ENCODE measurements around the gene GLOD5. TPM values are rescaled to one million over a fixed set of nuclear protein-coding genes. Genes with fewer than 3 reads are reported as not detected.
A peak's percentile ranks its signal among the peaks of the same experiment; 100 is the strongest.

Gene GLOD5
- total RNA-seq, 1 experiment from 2014 or later: not detected

DNA sequence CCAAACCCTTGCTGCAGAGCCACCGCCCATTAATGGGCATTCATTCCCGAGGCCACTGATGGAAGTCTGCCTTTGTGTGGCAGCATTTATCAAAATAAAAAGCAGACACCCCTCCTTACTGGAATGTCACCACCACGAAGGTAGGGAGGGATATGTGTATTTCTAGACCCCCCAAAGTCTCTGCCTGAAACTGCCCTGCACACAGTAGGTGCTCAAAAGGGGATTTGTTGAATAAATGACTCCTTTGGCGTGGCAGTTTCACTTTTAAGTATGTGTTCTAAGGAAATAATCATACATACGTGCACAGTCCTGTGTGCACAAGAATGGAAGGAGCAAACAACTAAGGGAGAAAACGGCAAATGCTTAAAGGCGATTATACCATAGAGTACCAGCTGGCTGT, 23.6 kb upstream of the GLOD5 start:
- H3K18ac ChIP-seq (ENCODE audit: insufficient read length, low read depth, low read length): no peak overlapping the region
- H3K79me1 ChIP-seq (ENCODE audit: insufficient read depth, low read depth, low read length, poor library complexity, severe bottlenecking): no peaks in the 10 kb centered on the region
- H3K9me3 ChIP-seq (ENCODE audit: control insufficient read depth, low read depth, low read length): peaks cover 28% of the 10 kb centered on the region
- peak overlapping the region; percentile 62 for H3K27ac ChIP-seq (ENCODE audit: insufficient read length, low read depth, low read length)
- peaks cover 0 to 14% of the 10 kb centered on the region in 2 experiments; a peak in 3 of 4 replicates for H3K4me1 Mint-ChIP-seq
- WGBS (ENCODE audit: extremely low coverage, insufficient read length, low lambda C conversion rate): no CpG with 5 or more reads among the region's 7 CpGs
- H3K27ac Mint-ChIP-seq: peak overlapping the region; percentile 93 to 98 (median 96); a peak in 5 of 7 replicates
- no peak overlapping the region for H2BK5ac ChIP-seq (ENCODE audit: insufficient read length, low read length)
- H3K9ac ChIP-seq (ENCODE audit: extremely low read depth, insufficient read length, low read length): peak overlapping the region; percentile 84
- H3K23me2 ChIP-seq (ENCODE audit: insufficient read length, low read depth, low read length, poor library complexity, severe bottlenecking): peaks cover 4% of the 10 kb centered on the region
- H3K79me2 ChIP-seq (ENCODE audit: insufficient read depth, low read length): no peaks in the 10 kb centered on the region
- H3K14ac ChIP-seq (ENCODE audit: insufficient read depth, low read length): no peak overlapping the region
- H3K4me2 ChIP-seq (ENCODE audit: insufficient read depth, insufficient read length, low read length): peak overlapping the region; percentile 71
- H3K9me3 Mint-ChIP-seq: peaks cover 67 to 82% of the 10 kb centered on the region in 2 experiments
- no peaks in the 10 kb centered on the region; the same call in none of the 2 replicates for H3K4me1 ChIP-seq (ENCODE audit: insufficient read depth, low read length)
- H3K4me3 Mint-ChIP-seq: peak overlapping the region; percentile 82 to 87
- peaks cover 3 to 7% (median 6%) of the 10 kb centered on the region in 3 experiments; a peak in 4 of 7 replicates for H3K36me3 Mint-ChIP-seq (ENCODE audit: insufficient read depth in 1 of 3, low read depth in 3 of 3)
- no peak overlapping the region for H2BK12ac ChIP-seq (ENCODE audit: insufficient read length, low read depth, low read length)
- no peak overlapping the region for H4K8ac ChIP-seq (replicated peaks; ENCODE audit: insufficient read length, low read depth, low read length)
- no peak overlapping the region for H4K5ac ChIP-seq (ENCODE audit: insufficient read length, low read depth, low read length)
- no peak overlapping the region for H2BK120ac ChIP-seq (ENCODE audit: low read depth, low read length, poor library complexity, severe bottlenecking)
- H3T11ph ChIP-seq (ENCODE audit: low read length): no peak overlapping the region
- no peaks in the 10 kb centered on the region for H4K20me1 ChIP-seq (ENCODE audit: control insufficient read depth, insufficient read depth, insufficient read length)
- TF ChIP-seq, protein P1, sequence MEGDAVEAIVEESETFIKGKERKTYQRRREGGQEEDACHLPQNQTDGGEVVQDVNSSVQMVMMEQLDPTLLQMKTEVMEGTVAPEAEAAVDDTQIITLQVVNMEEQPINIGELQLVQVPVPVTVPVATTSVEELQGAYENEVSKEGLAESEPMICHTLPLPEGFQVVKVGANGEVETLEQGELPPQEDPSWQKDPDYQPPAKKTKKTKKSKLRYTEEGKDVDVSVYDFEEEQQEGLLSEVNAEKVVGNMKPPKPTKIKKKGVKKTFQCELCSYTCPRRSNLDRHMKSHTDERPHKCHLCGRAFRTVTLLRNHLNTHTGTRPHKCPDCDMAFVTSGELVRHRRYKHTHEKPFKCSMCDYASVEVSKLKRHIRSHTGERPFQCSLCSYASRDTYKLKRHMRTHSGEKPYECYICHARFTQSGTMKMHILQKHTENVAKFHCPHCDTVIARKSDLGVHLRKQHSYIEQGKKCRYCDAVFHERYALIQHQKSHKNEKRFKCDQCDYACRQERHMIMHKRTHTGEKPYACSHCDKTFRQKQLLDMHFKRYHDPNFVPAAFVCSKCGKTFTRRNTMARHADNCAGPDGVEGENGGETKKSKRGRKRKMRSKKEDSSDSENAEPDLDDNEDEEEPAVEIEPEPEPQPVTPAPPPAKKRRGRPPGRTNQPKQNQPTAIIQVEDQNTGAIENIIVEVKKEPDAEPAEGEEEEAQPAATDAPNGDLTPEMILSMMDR (conservative IDR thresholded peaks at IDR 0.05): no peak
- H4K91ac ChIP-seq (ENCODE audit: insufficient read length, low read depth, low read length): no peak overlapping the region
- H3K23ac ChIP-seq (ENCODE audit: insufficient read length, low read depth, low read length): no peak overlapping the region
- H3K27me3 Mint-ChIP-seq (ENCODE audit: low read depth): peaks cover 3% of the 10 kb centered on the region
- H2BK20ac ChIP-seq (ENCODE audit: low read depth, low read length, poor library complexity, severe bottlenecking): no peak overlapping the region
- H2BK15ac ChIP-seq (ENCODE audit: low read depth, low read length): no peak overlapping the region
- H2AK5ac ChIP-seq (ENCODE audit: insufficient read length, low read length): no peak overlapping the region
- H3K27me3 ChIP-seq (ENCODE audit: insufficient read depth, low read length): no peaks in the 10 kb centered on the region
- no peak overlapping the region for H2AFZ ChIP-seq (ENCODE audit: low read length)
- no peak for DNase-seq
- no peak overlapping the region for H3K56ac ChIP-seq (ENCODE audit: insufficient read length, low read depth, low read length)
- no peak overlapping the region for H3K4ac ChIP-seq (ENCODE audit: low read depth, low read length)

All from H9 (cell line).